CD4-positive, alpha-beta T cell treated with Interleukin-17A for 4 hours (primary cell): ENCODE measurements around the gene RNF144B.
"Not testable (repeated sequence)": the region's sequence is repeated elsewhere in the genome, so short reads cannot be mapped to it uniquely, and the experiment has no call there.

ENCODE experiments used
- DNase-seq: peaks from one replicate; pipeline ENCODE4 v3.0.0-alpha.2; 2020; ENCODE audit warnings: mixed read lengths

RNF144B gene

DNA sequence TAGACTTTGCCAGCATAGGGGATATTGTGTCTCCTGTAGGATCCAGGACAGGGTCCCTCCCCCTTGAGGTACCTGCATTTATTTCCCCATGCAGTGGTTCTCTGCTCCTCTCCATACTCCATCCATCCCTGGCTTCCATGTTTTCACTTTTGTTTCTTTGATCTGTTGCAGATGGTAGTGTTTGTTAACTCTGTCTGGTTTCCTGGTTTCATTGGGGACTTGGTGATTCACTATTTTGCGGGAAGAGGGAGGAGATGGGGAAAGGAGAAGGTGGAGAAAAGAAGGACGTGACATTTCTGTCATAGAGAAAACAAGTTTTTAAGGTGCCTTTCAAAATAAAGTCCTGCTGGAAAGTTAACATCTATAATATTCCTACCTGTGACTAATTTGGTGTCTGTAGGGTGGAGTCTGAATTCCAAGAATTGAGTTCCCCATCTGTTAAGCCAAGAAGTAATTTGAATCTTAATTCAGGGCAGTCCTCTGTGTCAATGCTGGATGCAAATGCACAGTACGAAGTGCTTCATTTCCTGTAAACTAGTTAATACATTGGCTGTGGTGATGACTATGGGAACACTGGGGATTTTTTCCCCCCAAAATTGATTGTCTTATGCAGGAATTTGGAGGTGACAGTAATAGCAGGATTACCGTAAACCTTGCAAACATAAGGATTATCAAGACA, 6.9 kb upstream of the RNF144B start:
- no peak for DNase-seq

DNA sequence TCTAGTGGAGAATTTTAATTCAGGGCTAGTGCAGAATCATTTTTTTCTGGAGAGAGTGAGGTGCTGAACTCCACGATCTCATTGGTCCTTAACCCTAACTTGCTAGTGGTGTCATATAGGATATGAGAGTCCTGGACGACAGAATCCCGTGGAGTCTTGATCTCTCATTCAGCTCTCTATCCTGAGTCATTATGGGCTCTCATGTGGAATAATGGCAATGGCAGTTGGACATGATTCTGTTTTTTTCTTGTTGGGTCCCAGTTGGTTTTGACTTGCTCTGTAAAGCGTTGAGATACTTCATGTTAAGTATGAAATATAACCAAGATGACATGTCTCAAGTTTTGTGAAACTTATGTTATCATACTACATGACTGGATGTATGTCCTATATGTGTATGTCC, 6.3 kb upstream of the RNF144B start:
- DNase-seq = no peak

DNA sequence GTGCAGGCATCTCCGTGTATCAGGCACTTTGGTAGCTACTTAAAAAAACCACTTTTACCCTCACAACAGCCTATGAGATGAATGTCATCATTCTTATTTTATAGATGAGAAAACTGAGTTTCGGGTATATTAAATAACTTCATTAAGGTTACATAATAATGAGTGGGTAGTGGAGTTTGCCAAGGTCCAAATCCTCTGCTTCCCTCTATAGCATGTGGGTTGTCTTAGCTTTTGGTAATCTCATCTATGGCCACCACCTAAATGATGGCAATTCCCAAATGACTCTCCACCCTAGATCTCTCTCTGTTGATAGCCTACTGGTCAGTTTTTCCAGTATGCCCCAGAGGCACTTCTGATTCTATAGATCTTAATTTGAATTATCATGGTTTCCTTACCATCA, 3.7 kb upstream of the RNF144B start:
- DNase-seq = no peak

DNA sequence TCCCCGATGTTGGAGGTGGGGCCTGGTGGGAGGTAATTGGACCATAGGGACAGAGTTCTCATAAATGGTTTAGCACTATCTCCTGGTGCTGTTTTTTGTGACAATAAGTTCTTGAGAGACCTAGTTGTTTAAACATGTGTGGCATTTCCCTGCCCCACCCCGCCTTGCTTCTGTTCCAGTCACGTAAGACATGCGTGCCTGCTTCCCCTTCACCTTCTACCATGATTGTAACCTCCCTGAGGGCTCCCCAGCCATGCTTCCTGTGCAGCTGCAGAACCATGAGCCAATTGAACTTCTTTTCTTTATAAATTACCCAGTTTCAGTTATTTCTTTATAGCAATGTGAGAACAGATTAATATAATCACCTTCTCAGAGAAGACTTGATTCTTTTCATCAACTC, 2.5 kb upstream of the RNF144B start:
- no peak for DNase-seq

DNA sequence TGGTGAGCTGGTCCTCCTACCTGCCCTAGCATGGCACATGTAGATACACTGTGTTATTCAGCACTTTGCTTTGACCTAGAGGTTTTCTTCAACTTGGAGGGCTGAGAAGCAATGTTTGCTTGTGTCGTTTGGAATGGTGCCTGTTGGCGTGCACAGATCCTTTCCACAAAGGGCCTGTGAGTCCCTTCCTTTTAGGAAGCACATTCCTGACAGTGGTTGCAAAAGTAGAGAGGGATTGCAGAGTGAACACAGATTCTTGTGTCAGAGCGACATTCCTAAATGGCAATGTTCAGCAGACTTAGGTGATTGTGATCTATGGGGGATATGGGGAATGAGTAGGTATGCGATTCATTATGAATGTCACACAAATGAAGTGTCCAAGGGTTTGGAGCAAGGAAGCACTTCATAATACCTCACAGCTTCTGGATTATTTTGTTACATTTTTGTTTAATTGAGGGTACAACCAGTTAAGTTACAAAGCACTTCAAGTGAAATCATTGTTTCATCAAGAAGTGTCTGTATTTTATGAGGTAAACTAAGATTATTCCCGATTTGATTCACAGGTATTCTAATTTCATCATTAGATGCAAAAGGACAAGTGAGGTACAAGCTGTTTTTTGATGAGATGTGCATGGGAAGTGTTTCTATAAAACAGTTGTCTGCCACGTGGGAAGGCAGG, 713 bp upstream of the RNF144B start:
- no peak for DNase-seq

DNA sequence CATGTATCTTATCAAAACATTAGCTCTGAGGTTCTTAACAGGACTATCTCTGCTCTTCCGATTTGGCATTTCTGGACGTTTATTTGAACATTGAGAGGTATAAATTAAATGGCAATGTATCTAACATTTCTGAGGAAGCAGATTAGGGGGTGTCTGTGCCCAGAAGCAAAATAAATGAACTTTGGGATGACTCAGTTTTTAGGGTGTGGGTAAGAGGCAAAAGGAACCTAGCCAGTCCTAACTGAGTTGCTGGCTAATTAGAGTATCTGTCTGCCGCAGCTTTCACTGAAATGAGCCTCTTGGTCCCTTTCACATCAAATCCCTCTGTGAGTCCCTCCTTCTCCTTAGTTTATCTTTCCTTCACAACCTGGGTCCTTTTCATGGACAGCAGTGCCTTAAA, 1.1 kb downstream of the RNF144B start:
- no peak for DNase-seq

DNA sequence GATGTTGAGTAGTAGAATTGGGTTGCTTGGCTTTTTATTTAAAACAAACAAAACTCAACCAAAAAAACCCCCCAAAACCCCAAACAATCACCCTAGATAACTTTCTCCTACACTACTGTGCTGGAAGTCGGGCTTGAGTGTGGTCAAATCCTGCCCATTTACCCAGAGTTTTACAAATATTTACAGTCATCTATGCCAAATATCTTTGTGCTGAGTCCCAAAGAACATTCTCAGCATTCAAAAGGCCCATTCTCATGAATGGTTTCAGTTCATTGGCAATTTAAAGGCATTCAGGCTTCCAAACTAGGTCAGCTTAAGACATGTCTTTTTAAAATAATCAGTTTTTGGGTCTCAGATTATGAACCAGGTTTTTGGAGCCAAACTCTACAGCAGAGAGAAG, 1.8 kb downstream of the RNF144B start:
- no peak for DNase-seq

DNA sequence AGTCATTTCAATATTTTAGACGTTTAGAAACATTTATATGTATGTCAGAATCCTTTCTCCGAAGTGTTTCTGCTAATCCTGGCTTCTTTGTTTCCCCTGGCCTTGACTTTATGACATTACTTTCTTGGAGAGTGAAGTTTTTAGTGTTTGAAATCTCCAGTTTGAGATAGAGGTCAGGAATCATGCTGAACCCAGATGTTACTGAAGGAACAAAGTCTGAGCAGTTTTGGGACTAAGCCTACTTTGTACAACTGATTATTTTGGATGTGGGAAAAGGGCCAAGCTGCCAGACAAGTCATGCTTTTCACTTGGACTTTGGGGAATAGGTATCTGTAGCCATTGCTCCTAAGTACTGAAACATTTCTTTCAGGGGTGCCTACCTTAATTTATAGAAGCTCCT, 2.3 kb downstream of the RNF144B start:
- no peak for DNase-seq

DNA sequence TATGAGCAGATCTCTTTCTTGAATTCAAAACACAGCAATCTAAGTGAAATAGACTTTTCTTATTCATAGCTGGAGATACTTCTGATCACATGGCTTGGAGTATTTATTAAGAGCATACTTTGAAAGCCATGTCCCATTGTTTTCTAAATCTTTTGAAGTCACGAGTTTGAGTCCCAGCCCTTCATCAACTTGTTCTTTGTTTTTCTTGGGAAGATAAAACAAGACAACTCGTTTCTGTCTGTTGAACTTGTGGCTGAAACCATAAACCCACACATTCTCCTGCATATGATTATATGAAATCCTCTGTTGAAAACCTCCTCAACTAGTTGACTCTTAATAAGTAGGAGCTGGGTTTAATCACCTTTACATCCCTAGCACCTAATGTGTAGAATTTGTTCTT, 3.3 kb downstream of the RNF144B start:
- no peak for DNase-seq

DNA sequence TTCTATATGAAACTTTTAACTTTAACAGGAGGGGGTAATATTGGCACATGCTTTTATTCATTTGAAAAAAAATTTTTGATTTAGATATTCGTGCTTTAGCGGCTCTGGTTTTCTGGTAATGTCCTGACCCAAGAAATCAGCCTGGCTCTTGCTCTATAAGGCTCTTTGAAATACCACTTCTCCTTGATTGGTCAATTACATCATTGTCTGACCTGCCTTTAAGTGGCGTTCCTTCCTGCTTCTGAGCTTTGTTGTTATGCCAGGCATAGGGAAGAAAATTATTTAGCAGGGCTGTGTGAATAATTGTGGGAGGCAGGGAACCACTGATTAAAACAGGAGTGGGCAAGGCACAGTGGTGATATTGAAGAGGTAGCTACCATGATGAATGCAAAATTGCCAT, 3.9 kb downstream of the RNF144B start:
- no peak for DNase-seq

DNA sequence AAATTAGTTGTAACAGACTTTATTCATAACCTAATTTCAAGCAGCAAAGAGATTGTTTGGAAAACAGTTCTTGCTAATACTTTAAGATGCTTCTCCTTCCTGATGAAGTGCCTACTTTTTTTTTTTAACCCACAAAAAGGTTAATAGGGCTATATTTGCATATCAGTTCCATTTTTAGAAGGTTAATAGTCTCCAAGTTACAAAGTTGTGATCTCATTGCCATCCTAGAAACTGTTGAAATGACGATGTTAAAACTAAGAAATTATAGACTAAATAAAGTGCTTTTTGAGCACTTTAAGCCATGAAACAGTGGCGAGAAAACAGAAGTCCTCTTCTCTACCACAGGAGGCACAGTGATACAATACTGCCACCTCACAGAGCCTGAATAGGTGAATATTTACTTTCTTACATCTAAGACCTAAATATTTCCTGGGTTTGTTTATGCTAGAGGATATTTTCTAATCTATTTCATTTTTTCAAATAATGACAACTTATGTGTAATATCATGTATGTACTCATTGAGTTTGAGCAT, 5.3 kb downstream of the RNF144B start:
- DNase-seq = no peak

DNA sequence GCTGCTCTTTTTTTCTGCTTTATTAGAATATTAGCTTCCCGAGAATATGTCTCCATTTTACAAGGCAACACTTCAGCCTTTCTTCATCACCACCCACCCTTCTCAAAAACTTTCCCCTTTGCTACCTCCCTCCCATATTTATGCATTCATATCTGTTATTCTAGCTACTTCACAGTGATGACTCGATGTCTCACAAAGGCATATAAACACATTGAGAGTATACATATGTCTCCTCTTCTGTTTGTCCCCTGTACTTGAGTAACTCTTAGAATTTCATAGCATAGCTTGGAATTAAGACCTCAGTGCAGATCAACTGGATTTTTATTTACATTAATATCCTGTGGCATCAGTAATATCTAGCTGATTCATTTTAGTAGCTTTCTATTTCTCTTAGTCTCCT, 6.5 kb downstream of the RNF144B start:
- no peak for DNase-seq

DNA sequence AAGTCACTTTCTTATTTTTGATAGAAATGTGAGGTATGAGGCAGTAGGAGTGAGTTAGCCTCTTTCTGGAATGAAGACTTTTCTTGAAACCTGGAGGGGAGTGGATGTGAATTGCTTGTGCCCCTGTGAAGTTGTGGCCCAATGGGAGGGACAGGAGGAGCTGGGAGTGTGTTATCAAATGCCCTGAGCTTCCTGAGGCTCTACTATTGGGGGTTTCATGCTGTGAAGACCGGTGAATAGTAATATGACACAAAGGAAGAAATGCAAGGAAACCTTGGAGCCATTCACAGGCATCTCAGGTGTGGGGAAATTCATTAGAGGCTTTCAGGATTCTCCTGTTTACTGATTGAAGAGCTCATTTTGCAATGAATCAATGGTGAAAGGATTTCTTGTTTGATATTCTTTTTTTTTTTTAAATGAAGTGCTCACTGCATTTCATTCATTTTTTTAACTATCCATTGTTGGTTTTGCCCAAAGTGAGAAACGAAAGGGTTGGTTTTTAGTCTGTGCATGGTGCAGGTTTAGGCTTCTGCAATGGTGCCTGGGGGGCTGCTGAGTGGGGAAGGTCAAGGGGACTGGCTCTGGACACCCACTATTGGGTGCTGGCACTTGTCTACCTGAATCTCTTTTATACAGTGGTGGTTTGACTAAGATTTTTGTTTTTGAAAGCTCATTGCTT, 8.2 kb downstream of the RNF144B start:
- no peak for DNase-seq

DNA sequence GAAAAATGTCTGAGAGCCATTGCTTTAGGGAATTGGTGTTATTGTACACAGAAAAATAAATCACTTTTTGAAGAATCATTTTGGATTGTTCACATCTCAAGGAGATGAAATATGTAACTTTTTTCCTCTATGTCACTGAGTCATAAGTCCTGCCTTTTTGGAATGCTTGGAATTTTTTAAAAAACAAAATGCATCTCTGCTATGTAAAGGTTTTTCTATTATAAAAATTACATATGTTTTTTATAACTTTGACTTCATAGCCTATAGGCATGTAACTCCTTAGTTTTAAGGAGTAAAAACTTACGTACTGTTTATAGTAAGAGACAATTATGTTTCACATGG, 8.7 kb downstream of the RNF144B start:
- no peak for DNase-seq

DNA sequence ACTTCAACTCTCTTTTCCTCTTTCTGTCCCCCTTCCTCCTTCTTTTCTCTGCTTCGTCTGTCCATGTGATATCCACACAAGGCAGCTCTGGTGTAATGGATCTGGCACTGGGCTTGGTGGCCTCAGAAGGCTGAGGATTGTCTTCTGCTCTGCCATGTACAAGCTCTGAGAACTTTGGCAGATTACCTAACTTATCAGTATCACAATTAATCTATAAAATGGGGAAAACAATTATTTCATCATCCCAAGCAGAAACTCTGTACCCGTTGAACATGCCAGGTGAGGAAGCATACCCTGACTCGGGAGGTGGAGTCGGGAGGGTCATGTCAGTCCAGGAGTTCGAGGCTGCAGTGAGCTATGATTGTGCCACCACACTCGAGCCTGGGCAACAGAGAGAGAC, 10.6 kb downstream of the RNF144B start:
- no peak for DNase-seq

DNA sequence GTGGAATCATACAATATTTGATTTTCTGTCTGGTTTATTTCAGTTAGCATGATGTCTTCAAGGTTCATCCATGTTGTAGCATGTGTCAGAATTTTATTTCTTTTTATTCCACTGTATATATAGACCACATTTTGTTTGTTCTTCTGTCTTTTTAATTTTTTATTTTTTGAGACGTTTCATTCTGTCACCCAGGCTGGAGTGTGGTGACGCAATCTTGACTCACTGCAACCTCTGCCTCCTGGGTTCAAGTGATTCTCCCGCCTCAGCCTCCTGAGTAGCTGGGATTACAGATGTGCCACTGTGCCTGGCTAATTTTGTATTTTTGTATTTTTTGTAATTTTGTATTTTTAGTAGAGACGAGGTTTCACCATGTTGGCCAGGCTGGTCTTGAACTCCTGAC, 11.1 kb downstream of the RNF144B start:
- not testable (repeated sequence) for DNase-seq

DNA sequence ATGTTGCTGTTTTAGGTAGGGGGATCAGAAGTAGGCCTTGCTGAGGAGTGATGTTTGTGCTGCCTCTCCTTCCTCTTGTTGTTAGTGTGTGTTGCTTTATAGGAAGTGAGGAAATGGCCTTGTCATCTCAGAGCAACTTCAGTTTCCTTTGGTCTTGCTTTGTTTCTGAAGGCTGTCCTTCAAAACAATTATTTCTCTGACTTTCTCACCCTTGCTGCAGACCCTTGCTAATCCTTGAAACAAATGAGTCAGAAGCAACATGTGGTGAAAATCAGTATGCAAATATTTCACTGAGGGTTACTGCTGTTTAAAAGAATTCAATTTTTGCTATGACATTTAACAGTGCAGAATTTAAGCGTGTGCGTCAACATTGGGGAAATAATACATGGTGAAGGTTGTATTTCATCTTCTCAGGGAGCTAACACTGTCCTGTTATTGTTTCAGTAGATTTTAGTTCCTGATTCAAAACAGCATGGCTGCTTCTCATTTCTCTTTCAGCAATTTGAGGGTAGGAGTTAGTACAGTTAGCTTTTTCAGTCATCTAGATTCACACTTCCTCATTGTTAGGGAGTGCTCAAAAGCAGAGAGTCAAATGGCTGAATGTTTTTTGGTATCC, 13.8 kb downstream of the RNF144B start:
- no peak for DNase-seq

DNA sequence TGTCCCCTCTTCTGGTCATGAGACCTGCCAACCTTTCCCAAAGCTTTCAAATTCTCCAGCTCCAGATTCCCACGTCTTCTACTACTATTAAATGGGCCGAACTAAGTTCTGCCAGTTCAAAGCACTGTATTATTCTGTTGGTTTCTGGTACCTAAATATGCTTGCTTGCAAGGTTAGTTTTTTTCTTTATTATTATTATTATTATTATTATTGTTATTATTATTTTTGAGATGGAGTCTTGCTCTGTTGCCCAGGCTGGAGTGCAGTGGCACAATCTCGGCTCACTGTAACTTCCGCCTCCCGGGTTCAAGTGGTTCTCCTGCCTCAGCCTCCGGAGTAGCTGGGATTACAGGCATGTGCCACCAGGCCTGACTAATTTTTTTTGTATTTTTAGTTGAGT, 17.8 kb downstream of the RNF144B start:
- DNase-seq = not testable (repeated sequence)

DNA sequence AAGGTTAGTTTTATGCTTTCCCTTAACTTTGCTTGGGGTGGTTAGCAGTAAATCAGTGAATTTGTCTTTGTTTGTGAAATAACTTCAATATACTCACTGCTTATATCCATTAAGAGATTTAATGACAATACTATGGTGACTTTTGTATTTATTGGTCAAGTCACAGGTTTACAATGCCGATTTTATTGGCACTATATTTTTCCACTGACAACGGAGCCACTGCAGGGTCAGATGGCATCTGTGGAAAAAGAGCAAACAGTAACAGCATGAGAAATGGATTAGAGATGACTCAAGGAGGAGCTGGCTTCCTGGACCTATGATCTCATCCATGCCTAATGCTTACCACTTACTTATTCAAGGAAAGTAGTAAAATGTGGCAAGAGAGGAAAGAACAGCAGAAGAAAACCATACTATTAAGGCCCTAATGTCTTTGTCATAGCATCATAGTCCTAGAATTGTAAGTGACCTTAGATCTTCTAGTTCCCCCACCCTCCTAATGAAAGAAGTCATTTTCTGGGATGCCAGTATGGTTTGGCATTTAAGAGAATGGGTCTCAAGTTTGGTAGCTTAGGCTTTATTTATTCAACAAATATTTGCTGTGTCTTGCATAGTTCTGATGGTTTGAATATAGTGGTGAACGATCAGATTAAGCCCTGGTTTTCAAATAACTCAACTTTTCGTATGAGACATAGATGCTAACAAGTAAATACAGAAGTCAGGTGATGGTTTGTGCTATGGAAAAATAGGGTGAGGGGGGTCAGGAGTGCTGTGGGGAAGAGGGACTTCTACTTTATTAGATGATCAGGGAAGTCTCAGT, 18.5 kb downstream of the RNF144B start:
- DNase-seq = no peak

DNA sequence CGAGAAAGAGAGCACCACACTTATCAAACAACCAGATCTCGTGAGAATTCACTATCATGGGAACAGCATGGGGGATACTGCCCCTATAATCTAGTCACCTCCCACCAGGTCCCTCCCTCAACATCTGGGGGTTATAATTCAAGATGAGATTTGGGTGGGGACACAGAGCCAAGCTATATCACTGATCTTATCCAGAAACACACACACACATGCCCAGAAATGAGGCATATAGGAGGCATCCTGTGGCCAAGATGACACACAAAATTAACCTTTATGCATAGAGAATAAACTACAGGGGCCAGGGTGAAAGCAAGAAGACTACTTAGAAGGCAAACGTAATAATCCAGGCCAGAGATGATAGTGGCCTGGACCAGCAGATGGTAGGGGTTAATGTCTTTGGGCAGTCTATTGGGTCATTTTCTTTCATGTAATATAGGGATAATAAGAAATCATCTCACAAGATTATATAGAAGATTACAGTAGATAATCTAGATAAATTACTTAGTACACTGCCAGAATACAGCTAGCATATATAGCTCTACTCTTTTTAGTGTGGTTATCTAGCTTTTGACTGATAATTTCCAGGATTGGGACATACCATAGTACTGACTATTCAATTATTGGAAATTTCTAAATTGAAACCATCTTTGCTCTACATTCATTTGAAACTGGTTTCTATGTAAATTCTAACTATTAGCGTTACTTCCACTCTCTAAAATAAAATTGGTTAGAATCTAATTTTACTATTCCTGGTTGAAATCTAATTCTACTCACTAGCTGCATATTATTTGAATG, 20.0 kb downstream of the RNF144B start:
- DNase-seq = no peak

DNA sequence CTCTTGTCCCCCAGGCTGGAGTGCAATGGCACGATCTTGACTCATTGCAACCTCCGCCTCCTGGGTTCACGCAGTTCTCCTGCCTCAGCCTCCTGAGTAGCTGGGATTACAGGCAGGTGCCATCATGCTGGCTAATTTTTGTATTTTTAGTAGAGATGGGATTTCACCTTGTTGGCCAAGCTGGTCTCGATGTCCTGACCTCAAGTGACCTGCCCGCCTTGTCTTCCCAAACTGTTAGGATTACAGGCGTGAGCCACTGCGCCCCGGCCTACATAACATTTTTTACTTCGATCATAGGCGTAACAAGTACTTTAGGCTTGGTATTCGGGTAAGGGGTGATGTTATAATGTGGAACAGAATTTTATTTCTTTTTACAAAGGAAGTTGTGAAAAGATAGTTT, 22.5 kb downstream of the RNF144B start:
- not testable (repeated sequence) for DNase-seq

DNA sequence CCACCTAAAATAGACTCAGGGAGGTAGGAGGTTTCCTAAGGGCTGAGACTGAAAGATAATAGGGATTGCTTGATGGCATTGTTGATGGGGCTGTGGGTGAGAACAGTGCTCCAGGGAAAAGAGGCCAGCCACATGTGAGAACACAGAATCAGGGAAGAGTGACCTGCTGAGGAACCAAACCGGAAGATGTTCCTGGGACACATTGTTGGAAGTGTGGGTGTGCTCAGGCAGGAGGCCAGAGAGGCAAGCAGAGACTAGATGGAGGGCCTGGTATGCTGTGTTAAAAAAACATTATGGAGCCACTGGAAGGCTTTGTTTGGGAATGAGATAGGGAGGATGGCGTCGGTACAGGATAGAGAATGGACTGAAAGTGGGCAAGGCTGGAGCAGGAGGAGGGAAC, 23.3 kb downstream of the RNF144B start:
- DNase-seq = no peak
